Endodermal cell (in vitro differentiated cells): ENCODE measurements around the gene SND1. TPM values are rescaled to one million over a fixed set of nuclear protein-coding genes. Genes with fewer than 3 reads are reported as not detected.

Experiments
- DNase-seq: peaks from one replicate; pipeline ENCODE4 v3.0.0-alpha.2; 2017
- H3K27ac ChIP-seq: 2 replicates; pipeline ENCODE4 v1.5.1; 2013; ENCODE audit warnings: mild to moderate bottlenecking, low read depth, low read length, moderate library complexity
- H3K27me3 ChIP-seq: 2 replicates; pipeline ENCODE4 v1.6.1; 2013; ENCODE audit warnings: mild to moderate bottlenecking, low read length, moderate library complexity; ENCODE audit not compliant: insufficient read depth, control insufficient read depth, poor library complexity, severe bottlenecking
- H3K36me3 ChIP-seq: 2 replicates; pipeline ENCODE4 v1.7.0; 2013; ENCODE audit warnings: mild to moderate bottlenecking, low read length, moderate library complexity; ENCODE audit not compliant: control insufficient read depth, insufficient read depth
- H3K4me1 ChIP-seq: one replicate; pipeline ENCODE4 v1.7.0; 2013; ENCODE audit warnings: low read length; ENCODE audit not compliant: control insufficient read depth, insufficient read depth
- H3K4me3 ChIP-seq: 2 replicates; pipeline ENCODE4 v1.5.1; 2013; ENCODE audit warnings: mild to moderate bottlenecking, low read length, moderate library complexity
- H3K9ac ChIP-seq: 2 replicates; pipeline ENCODE4 v1.6.1; 2013; ENCODE audit warnings: mild to moderate bottlenecking, low read length, moderate library complexity; ENCODE audit not compliant: poor library complexity, severe bottlenecking; ENCODE audit errors: extremely low read depth
- H3K9me3 ChIP-seq: 2 replicates; pipeline ENCODE4 v1.6.1; 2013; ENCODE audit warnings: mild to moderate bottlenecking, low read length, moderate library complexity; ENCODE audit not compliant: control insufficient read depth
- H3K27ac Mint-ChIP-seq: 2 replicates; pipeline ENCODE4 v1.8.0; 2020; ENCODE audit warnings: mixed read lengths
- H3K27me3 Mint-ChIP-seq: 2 replicates; pipeline ENCODE4 v1.8.0; 2021; ENCODE audit warnings: mild to moderate bottlenecking, mixed read lengths; ENCODE audit not compliant: insufficient read depth
- H3K36me3 Mint-ChIP-seq: 2 replicates; pipeline ENCODE4 v1.8.0; 2020; ENCODE audit warnings: low read depth, mixed read lengths
- H3K4me1 Mint-ChIP-seq: 2 replicates; pipeline ENCODE4 v1.8.0; 2020; ENCODE audit warnings: mixed read lengths
- H3K4me3 Mint-ChIP-seq: 2 replicates; pipeline ENCODE4 v1.8.0; 2020; ENCODE audit warnings: mild to moderate bottlenecking, moderate library complexity, mixed read lengths
- H3K9me3 Mint-ChIP-seq: 2 replicates; pipeline ENCODE4 v1.8.0; 2020; ENCODE audit warnings: mild to moderate bottlenecking, mixed read lengths
- CTCF ChIP-seq: fragments of 200-600 bp; sonication (generic); conservative IDR thresholded peaks from 2 replicates; pipeline ENCODE4 v1.5.0; 2021; ENCODE audit warnings: antibody characterized with exemption, mild to moderate bottlenecking
- WGBS, 2 experiments: methylation state at CpG; one replicate each; pipeline versions ENCODE4 v1.1.5 to v1.1.7; 2013; ENCODE audit warnings: missing lambda C conversion rate in 2 of 2, mixed read lengths in 1 of 2; ENCODE audit not compliant: insufficient coverage in 1 of 2, insufficient read length in 1 of 2; 5-methylcytosine and 5-hydroxymethylcytosine counted together
- total RNA-seq, 2 donors: library from RNA; stranded (reverse); fragmentation: NEBNext Ultra II Directional in 1 of 2; extraction: Animal tissue kit (Norgen Biotek cat#: 25700) in 1 of 2; gene quantifications; 2 replicates in 1 of 2; 3 replicates in 1 of 2; pipeline ENCODE4 v1.2.1, GENCODE V29; 2021

Gene SND1
- total RNA-seq, 2 donors from 2014 or later, result 240 to 267 TPM

DNA sequence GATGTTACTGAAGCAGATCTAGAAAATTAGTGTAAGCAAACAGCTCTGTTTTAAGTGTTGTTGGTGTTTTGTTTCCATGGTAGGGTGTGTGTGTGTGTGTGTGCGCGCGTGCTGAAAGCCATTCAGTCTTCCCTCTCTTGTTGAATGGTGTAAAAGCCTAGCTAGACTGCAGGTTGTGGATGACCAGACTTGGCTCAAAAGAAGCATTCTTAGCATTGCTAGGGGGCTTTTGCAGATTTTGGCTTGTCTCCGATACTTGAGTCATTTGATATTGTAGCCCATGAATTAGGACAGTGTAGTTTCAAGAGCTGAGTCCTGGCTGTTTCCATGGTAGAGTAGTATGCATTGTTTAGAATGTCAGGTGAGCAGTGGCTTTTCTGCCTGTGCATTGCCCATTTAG, 99.1 kb downstream of the SND1 start:
- Histone ChIP-seq H3K36me3 (peaks cover 27% of the 10 kb centered on the region), H3K9me3 (no peaks in the 10 kb centered on the region), H3K4me3 (no peak overlapping the region), H3K27ac (no peak overlapping the region), H3K4me1 (peaks cover 2% of the 10 kb centered on the region), H3K27me3 (no peaks in the 10 kb centered on the region), H3K9ac (no peak overlapping the region)
- Mint-ChIP-seq H3K27ac (no peak overlapping the region), H3K4me1 (peaks cover 37% of the 10 kb centered on the region), H3K27me3 (no peaks in the 10 kb centered on the region), H3K9me3 (no peaks in the 10 kb centered on the region), H3K4me3 (no peak overlapping the region), H3K36me3 (peaks cover 3% of the 10 kb centered on the region)
- DNase-seq, result no peak
- WGBS, 2 experiments, result 93 to 96% methylated on average over 4 of the region's 4 CpGs
- TF ChIP-seq CTCF, result no peak

GRCh38 chr7:127751490-127752448, 99.8 kb downstream of the SND1 start:
- Histone ChIP-seq H3K4me1 (peaks cover 2% of the 10 kb centered on the region), H3K9me3 (no peaks in the 10 kb centered on the region), H3K9ac (no peak overlapping the region), H3K27ac (no peak overlapping the region), H3K36me3 (peaks cover 27% of the 10 kb centered on the region), H3K27me3 (no peaks in the 10 kb centered on the region), H3K4me3 (no peak overlapping the region)
- no peak overlapping the region for H3K4me3 Mint-ChIP-seq
- no peak for TF ChIP-seq CTCF
- peaks cover 3% of the 10 kb centered on the region for H3K36me3 Mint-ChIP-seq
- DNase-seq, result no peak
- WGBS, 2 experiments, result 94 to 96% methylated on average over 11 to 12 of the region's 12 CpGs
- H3K27ac Mint-ChIP-seq, result no peak overlapping the region
- peaks cover 40% of the 10 kb centered on the region for H3K4me1 Mint-ChIP-seq
- H3K27me3 Mint-ChIP-seq, result no peaks in the 10 kb centered on the region
- no peaks in the 10 kb centered on the region for H3K9me3 Mint-ChIP-seq

DNA sequence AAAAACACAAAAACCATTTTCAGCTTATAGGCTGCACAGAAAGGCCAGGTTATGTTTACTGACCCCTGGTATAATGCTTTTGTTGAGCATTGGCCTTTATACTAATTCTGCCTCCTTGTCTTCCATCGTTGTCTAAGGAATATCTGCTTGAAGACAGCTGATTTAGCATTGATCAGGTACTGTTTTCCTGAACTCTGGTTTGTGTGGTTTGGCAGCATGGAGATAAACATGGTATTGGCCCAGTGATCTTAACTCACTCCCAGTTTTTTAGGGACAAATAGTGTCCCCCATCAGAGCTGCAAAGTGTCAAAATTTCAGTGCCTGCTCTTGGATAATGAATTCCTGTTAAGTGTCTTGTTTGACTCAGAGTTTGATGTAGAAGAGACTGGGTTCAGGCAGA, 100.8 kb downstream of the SND1 start:
- TF ChIP-seq CTCF, result no peak
- Histone ChIP-seq H3K4me1 (peaks cover 2% of the 10 kb centered on the region), H3K4me3 (no peak overlapping the region), H3K27ac (no peak overlapping the region), H3K36me3 (peaks cover 23% of the 10 kb centered on the region), H3K9ac (no peak overlapping the region), H3K27me3 (no peaks in the 10 kb centered on the region), H3K9me3 (no peaks in the 10 kb centered on the region)
- no peaks in the 10 kb centered on the region for H3K9me3 Mint-ChIP-seq
- no peak overlapping the region for H3K27ac Mint-ChIP-seq
- H3K4me3 Mint-ChIP-seq, result no peak overlapping the region
- DNase-seq, result no peak
- peaks cover 36% of the 10 kb centered on the region for H3K4me1 Mint-ChIP-seq
- peaks cover 3% of the 10 kb centered on the region for H3K36me3 Mint-ChIP-seq
- WGBS, 2 experiments, result 89 to 100% methylated on average over 1 of the region's 1 CpG
- H3K27me3 Mint-ChIP-seq, result no peaks in the 10 kb centered on the region
